Kidney (tissue), 14 donors: ENCODE results near the gene ARHGEF28. TPM values are rescaled to one million over a fixed set of nuclear protein-coding genes. Genes with fewer than 3 reads are reported as not detected.

Experiments used
- DNase-seq, 5 donors: peaks; one replicate each; pipeline ENCODE4 v3.0.0-alpha.2; 2013 to 2020
- FAIRE-seq: peaks from 2 replicates; lab custom pipeline; 2012; peaks lifted over from hg19 to GRCh38; lab: Jason Lieb, UNC
- H3K27ac ChIP-seq, 2 donors: one replicate each; pipeline ENCODE4 v1.7.0; 2013; ENCODE audit warnings: low read depth in 2 of 2, low read length in 2 of 2, inconsistent platforms in 1 of 2
- H3K27me3 ChIP-seq: one replicate; pipeline ENCODE4 v1.7.1; 2013; ENCODE audit warnings: low read length, inconsistent platforms; ENCODE audit not compliant: control insufficient read depth, insufficient read depth
- H3K36me3 ChIP-seq, 3 donors: one replicate each; pipeline versions ENCODE4 v1.7.0 to v1.7.1; 2013; ENCODE audit warnings: low read length in 3 of 3, control low read depth in 1 of 3, inconsistent platforms in 1 of 3; ENCODE audit not compliant: insufficient read depth in 3 of 3, control insufficient read depth in 2 of 3
- H3K4me1 ChIP-seq, 3 donors: one replicate each; pipeline versions ENCODE4 v1.7.0 to v1.7.1; 2013; ENCODE audit warnings: low read length in 3 of 3, inconsistent platforms in 1 of 3, low read depth in 1 of 3; ENCODE audit not compliant: control insufficient read depth in 2 of 3, insufficient read depth in 2 of 3
- H3K4me3 ChIP-seq, 3 donors: one replicate each; pipeline versions ENCODE4 v1.7.0 to v1.8.1; 2013; ENCODE audit warnings: low read length in 3 of 3, control low read depth in 1 of 3, inconsistent platforms in 1 of 3
- H3K9ac ChIP-seq, 3 donors: one replicate each; pipeline versions ENCODE4 v1.7.0 to v1.7.1; 2013; ENCODE audit warnings: low read length in 3 of 3, control low read depth in 1 of 3, inconsistent platforms in 1 of 3
- H3K9me3 ChIP-seq, 3 donors: one replicate each; pipeline versions ENCODE4 v1.7.0 to v1.7.1; 2013; ENCODE audit warnings: low read length in 3 of 3, control low read depth in 1 of 3, inconsistent platforms in 1 of 3; ENCODE audit not compliant: control insufficient read depth in 2 of 3, insufficient read depth in 1 of 3
- CTCF ChIP-seq: IDR thresholded peaks from 3 replicates; pipeline ENCODE4 v1.5.1; 2012; ENCODE audit warnings: mild to moderate bottlenecking, moderate library complexity, borderline replicate concordance; ENCODE audit not compliant: insufficient read depth; ENCODE audit errors: extremely low read depth
- intact Hi-C: fragments of 100-400 bp; cut with DNase I; formaldehyde crosslinking; loops from one replicate; pipeline ENCODE4 v1.11.1; 2022
- polyA plus RNA-seq: library from polyadenylated mRNA; stranded (reverse); fragments of 350-450 nt; fragmentation: Illumina TruSeq; extraction: RNeasy Lipid Tissue Mini Kit (QIAGEN cat#74804); gene quantifications from one replicate; pipeline ENCODE4 v1.2.3, GENCODE V29; 2014; ENCODE audit warnings: low read depth, low replicate concordance; ENCODE audit not compliant: insufficient read depth
- total RNA-seq: library from RNA; stranded (reverse); fragmentation: NEBNext Ultra II Directional; extraction: Animal tissue kit (Norgen Biotek cat#: 25700); gene quantifications from one replicate; pipeline ENCODE4 v1.2.1, GENCODE V29; 2021
- donor health status: control.
- donor health status: control.
- donor health status: control.
- donor health status: control.
- donor health status: control.
- donor health status: DM: yes; HTN: yes; CAD: no.
- donor health status: Normal renal cell carcinoma (clear cell type).

ARHGEF28 gene
- total and polyA plus RNA-seq, 2 donors from 2014 or later = 21.9 to 66.3 TPM

- DNase-seq = peak in 1 of 5 donors; percentile 8
- intact Hi-C loops = no loop called here
- H3K27ac ChIP-seq = no peak overlapping the region
These were observed 125.4 kb downstream of the ARHGEF28 start for GRCh38 chr5:73751254-73751914.

GRCh38 chr5:73754254-73754653 is 128.3 kb downstream of the ARHGEF28 start:
- Histone ChIP-seq H3K27ac (no peak overlapping the region), H3K9me3 (no peaks in the 10 kb centered on the region), H3K27me3 (no peaks in the 10 kb centered on the region), H3K36me3 (peaks cover 0 to 2% (median 0%) of the 10 kb centered on the region in 3 donors), H3K4me3 (no peak overlapping the region), H3K4me1 (peaks cover 0 to 4% (median 3%) of the 10 kb centered on the region in 3 donors), H3K9ac (no peak overlapping the region)
- intact Hi-C loops = no loop called here
- DNase-seq (no peak), FAIRE-seq (no peak)
- no peak for TF ChIP-seq CTCF

More at GRCh38 chr5:73751254-73751914, 125.4 kb downstream of the ARHGEF28 start:
- Histone ChIP-seq H3K27me3 (no peaks in the 10 kb centered on the region), H3K4me1 (peaks cover 0 to 13% (median 13%) of the 10 kb centered on the region in 3 donors), H3K36me3 (peaks cover 0 to 2% (median 0%) of the 10 kb centered on the region in 3 donors), H3K9me3 (no peaks in the 10 kb centered on the region), H3K4me3 (no peak overlapping the region), H3K9ac (no peak overlapping the region)
- TF ChIP-seq CTCF = no peak
- FAIRE-seq = no peak

- peaks cover 0 to 2% (median 0%) of the 10 kb centered on the region in 3 donors for H3K36me3 ChIP-seq
- DNase-seq = no peak
- H3K27ac ChIP-seq = no peak overlapping the region
- H3K9me3 ChIP-seq = no peaks in the 10 kb centered on the region
- intact Hi-C loops = no loop called here
- no peak for FAIRE-seq
- no peak overlapping the region for H3K4me3 ChIP-seq
- H3K27me3 ChIP-seq = no peaks in the 10 kb centered on the region
- no peaks in the 10 kb centered on the region for H3K4me1 ChIP-seq
- no peak for TF ChIP-seq CTCF
- no peak overlapping the region for H3K9ac ChIP-seq
These were observed 131.4 kb downstream of the ARHGEF28 start for GRCh38 chr5:73757416-73757815.
